ENCODE measurements around the gene JKAMP. TPM values are rescaled to one million over a fixed set of nuclear protein-coding genes. Genes with fewer than 3 reads are reported as not detected.

The JKAMP gene
- total RNA-seq, 1 donor from 2014 or later: 45.5 TPM

DNA sequence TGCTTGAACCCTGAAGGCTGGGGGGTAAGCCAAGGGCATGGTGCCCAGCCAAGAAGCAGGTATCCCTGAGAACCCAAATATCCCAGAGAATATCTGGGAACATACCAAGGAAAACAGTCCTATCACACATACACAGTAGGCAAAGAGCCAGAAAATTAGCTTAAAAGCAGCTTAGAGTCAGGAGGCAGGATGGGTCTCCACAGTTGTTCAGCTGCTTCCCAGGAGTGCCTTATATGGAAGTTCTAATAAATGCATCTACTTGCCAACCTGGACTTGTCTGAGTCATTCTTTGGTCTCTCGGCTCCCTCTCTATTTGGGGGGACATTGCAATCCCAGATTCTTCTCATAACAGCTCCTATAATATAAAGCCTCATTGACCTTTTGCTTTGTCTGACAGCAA is 10.1 kb upstream of the JKAMP start:
- H3K4me3 Mint-ChIP-seq (ENCODE audit: unreplicated experiment): no peak overlapping the region
- H3K27me3 Mint-ChIP-seq (ENCODE audit: low read depth): no peaks in the 10 kb centered on the region
- TF ChIP-seq, protein P1, sequence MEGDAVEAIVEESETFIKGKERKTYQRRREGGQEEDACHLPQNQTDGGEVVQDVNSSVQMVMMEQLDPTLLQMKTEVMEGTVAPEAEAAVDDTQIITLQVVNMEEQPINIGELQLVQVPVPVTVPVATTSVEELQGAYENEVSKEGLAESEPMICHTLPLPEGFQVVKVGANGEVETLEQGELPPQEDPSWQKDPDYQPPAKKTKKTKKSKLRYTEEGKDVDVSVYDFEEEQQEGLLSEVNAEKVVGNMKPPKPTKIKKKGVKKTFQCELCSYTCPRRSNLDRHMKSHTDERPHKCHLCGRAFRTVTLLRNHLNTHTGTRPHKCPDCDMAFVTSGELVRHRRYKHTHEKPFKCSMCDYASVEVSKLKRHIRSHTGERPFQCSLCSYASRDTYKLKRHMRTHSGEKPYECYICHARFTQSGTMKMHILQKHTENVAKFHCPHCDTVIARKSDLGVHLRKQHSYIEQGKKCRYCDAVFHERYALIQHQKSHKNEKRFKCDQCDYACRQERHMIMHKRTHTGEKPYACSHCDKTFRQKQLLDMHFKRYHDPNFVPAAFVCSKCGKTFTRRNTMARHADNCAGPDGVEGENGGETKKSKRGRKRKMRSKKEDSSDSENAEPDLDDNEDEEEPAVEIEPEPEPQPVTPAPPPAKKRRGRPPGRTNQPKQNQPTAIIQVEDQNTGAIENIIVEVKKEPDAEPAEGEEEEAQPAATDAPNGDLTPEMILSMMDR (IDR thresholded peaks at IDR 0.05): no peak
- no peaks in the 10 kb centered on the region for H3K9me3 Mint-ChIP-seq (ENCODE audit: low read depth)
- DNase-seq (ENCODE audit: low spot score): no peak
- H3K36me3 Mint-ChIP-seq (ENCODE audit: low read depth): peaks cover 21% of the 10 kb centered on the region
- peaks cover 22% of the 10 kb centered on the region for H3K4me1 Mint-ChIP-seq (ENCODE audit: low read depth)
- H3K27ac Mint-ChIP-seq (ENCODE audit: unreplicated experiment): no peak overlapping the region

DNA sequence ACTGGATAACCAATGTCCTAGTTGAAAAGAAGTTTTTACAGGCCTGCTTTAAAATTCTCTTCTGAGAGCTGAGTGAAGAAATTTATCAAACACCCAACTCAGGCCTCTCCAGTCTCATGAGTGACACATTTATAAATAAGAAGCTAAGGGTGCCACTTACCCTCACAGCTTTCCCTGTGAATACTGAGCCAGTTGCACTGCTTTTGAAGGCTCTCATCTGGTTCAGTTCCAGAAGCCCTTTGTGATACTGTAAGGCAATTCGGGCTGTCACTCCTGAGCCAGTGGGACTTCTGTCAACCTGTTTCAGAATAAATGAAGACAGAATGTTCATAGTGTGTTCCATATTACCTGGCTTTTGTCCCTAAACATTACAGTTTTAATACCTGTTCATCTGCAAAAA is 8.6 kb upstream of the JKAMP start:
- Mint-ChIP-seq H3K36me3 (ENCODE audit: low read depth) (peaks cover 22% of the 10 kb centered on the region), H3K9me3 (ENCODE audit: low read depth) (no peaks in the 10 kb centered on the region), H3K4me3 (ENCODE audit: unreplicated experiment) (no peak overlapping the region), H3K4me1 (ENCODE audit: low read depth) (peaks cover 36% of the 10 kb centered on the region), H3K27me3 (ENCODE audit: low read depth) (no peaks in the 10 kb centered on the region), H3K27ac (ENCODE audit: unreplicated experiment) (no peak overlapping the region)
- TF ChIP-seq, protein P1 (IDR thresholded peaks at IDR 0.05): no peak
- DNase-seq (ENCODE audit: low spot score): no peak

DNA sequence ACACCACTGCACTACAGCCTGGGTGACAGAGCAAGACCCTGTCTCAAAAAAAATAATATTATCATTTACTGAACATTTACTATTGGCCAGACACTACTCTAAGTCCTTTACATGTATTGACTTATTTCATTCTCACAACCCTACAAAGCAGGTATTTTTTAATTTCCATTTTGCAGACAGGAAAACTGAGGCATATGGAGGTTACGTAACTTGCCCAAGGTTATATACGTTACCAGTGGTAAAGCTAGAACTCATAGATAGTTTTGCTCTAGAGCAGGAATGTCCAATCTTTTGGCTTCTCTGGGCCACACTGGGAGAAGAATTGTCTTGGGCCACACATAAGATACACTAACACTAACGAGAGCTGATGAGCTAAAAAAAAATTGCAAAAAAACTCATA is 5.8 kb upstream of the JKAMP start:
- Mint-ChIP-seq H3K9me3 (ENCODE audit: low read depth) (no peaks in the 10 kb centered on the region), H3K4me3 (ENCODE audit: unreplicated experiment) (no peak overlapping the region), H3K36me3 (ENCODE audit: low read depth) (peaks cover 15% of the 10 kb centered on the region), H3K27ac (ENCODE audit: unreplicated experiment) (no peak overlapping the region), H3K27me3 (ENCODE audit: low read depth) (no peaks in the 10 kb centered on the region), H3K4me1 (ENCODE audit: low read depth) (peaks cover 52% of the 10 kb centered on the region)
- TF ChIP-seq, protein P1 (IDR thresholded peaks at IDR 0.05): no peak
- no peak for DNase-seq (ENCODE audit: low spot score)

DNA sequence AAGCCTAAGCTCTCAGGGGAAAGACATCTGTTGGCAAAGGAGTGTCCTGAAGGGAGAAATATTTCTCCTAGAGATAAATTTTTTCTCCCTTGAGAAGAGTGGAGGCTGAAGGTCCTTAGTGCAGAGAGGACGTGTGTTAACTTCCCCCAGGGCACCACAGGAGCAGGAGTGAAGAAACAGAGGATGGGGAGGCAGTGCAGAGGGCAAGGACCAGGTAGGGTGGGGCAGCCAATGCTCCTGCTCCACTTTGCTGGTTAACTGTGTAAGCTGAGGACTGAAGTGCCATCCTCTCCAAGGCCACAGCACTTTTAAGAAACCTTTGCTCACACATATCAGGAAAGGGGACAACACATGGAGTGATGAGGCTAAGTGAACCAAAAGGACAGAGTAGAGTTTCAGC is 4.2 kb upstream of the JKAMP start:
- no peaks in the 10 kb centered on the region for H3K27me3 Mint-ChIP-seq (ENCODE audit: low read depth)
- peaks cover 8% of the 10 kb centered on the region for H3K36me3 Mint-ChIP-seq (ENCODE audit: low read depth)
- H3K4me3 Mint-ChIP-seq (ENCODE audit: unreplicated experiment): no peak overlapping the region
- H3K9me3 Mint-ChIP-seq (ENCODE audit: low read depth): no peaks in the 10 kb centered on the region
- peak overlapping the region; percentile 97 for H3K27ac Mint-ChIP-seq (ENCODE audit: unreplicated experiment)
- TF ChIP-seq, protein P1 (IDR thresholded peaks at IDR 0.05): no peak
- no peak for DNase-seq (ENCODE audit: low spot score)
- peaks cover 43% of the 10 kb centered on the region for H3K4me1 Mint-ChIP-seq (ENCODE audit: low read depth)

DNA sequence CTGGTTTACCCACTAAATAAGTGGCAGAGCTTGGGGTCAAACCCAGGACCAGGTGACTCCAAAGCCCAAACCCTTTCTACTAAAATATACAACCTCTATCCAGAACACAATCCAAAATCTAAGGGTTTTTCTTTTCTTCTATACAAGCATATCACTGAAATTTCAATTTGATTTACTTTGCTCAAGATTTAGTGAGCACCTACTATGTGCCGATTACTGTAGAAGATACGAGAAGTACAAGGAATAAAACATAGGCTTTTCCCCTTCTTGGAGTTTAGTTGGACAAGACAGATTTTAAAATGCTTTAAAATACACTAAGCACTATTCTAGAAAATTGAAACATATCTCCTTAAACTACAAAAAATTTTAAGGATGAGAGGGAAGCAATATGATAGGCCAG is 2.9 kb upstream of the JKAMP start:
- Mint-ChIP-seq H3K4me3 (ENCODE audit: unreplicated experiment) (peak overlapping the region; percentile 94), H3K27ac (ENCODE audit: unreplicated experiment) (peak overlapping the region; percentile 97)

More for the DNA sequence above, 2.9 kb upstream of the JKAMP start:
- H3K27me3 Mint-ChIP-seq (ENCODE audit: low read depth): no peaks in the 10 kb centered on the region
- peaks cover 8% of the 10 kb centered on the region for H3K36me3 Mint-ChIP-seq (ENCODE audit: low read depth)
- no peak for DNase-seq (ENCODE audit: low spot score)
- no peaks in the 10 kb centered on the region for H3K9me3 Mint-ChIP-seq (ENCODE audit: low read depth)
- TF ChIP-seq, protein P1 (IDR thresholded peaks at IDR 0.05): no peak
- peaks cover 55% of the 10 kb centered on the region for H3K4me1 Mint-ChIP-seq (ENCODE audit: low read depth)
